Measurements from ENCODE around the gene MEOX1. TPM values are rescaled to one million over a fixed set of nuclear protein-coding genes. Genes with fewer than 3 reads are reported as not detected.

MEOX1 gene
- total RNA-seq, 1 experiment from 2014 or later: 0.72 TPM

GRCh38 chr17:43618276-43618675, 43.4 kb downstream of the MEOX1 start:
- CTCF ChIA-PET: interaction anchor here (0.5 to 0.7 kb wide), 2 partner anchors 38 to 222 kb away, joined by 5 to 11 read pairs; no protein-coding TSS in a partner anchor
- H3K4me2 ChIP-seq: no peak overlapping the region
- no peaks in the 10 kb centered on the region for H3K4me1 ChIP-seq (replicated peaks; ENCODE audit: insufficient read depth)
- no peak overlapping the region for H3K4me3 ChIP-seq
- no peaks in the 10 kb centered on the region for H3K27me3 ChIP-seq (ENCODE audit: insufficient read depth, low read depth)
- H2AFZ ChIP-seq: no peak overlapping the region
- H3K79me2 ChIP-seq (ENCODE audit: low read depth): no peaks in the 10 kb centered on the region
- BruUV-seq (replicated peaks): no TSS peak
- no peak for DNase-seq
- intact Hi-C loops (cut with micrococcal nuclease; ENCODE audit: unreplicated experiment): no loop called here
- H3K9me3 ChIP-seq (ENCODE audit: insufficient read depth, low read depth): no peaks in the 10 kb centered on the region
- POLR2A ChIA-PET (ENCODE audit: unreplicated experiment): no interaction called here
- no peaks in the 10 kb centered on the region for H4K20me1 ChIP-seq (ENCODE audit: insufficient read depth)
- H3K9me2 ChIP-seq (ENCODE audit: insufficient read depth): no peaks in the 10 kb centered on the region
- no peaks in the 10 kb centered on the region for H3F3A ChIP-seq (ENCODE audit: insufficient read depth, low read depth)
- TF ChIP-seq CTCF (conservative IDR thresholded peaks at IDR 0.05) (no peak), EZH2 (IDR thresholded peaks at IDR 0.05; ENCODE audit: low read depth) (no peak)
- no peak overlapping the region for H3K27ac ChIP-seq
- no peaks in the 10 kb centered on the region for H3K36me3 ChIP-seq (ENCODE audit: low read depth)

- Histone ChIP-seq H3K9me3 (ENCODE audit: insufficient read depth, low read depth) (no peaks in the 10 kb centered on the region), H3K27ac (no peak overlapping the region), H3K9me2 (ENCODE audit: insufficient read depth) (no peaks in the 10 kb centered on the region), H3K4me3 (no peak overlapping the region), H3K79me2 (ENCODE audit: low read depth) (no peaks in the 10 kb centered on the region), H3K4me1 (replicated peaks; ENCODE audit: insufficient read depth) (no peaks in the 10 kb centered on the region), H3F3A (ENCODE audit: insufficient read depth, low read depth) (no peaks in the 10 kb centered on the region), H4K20me1 (ENCODE audit: insufficient read depth) (no peaks in the 10 kb centered on the region), H2AFZ (no peak overlapping the region), H3K4me2 (no peak overlapping the region), H3K27me3 (ENCODE audit: insufficient read depth, low read depth) (no peaks in the 10 kb centered on the region), H3K36me3 (ENCODE audit: low read depth) (no peaks in the 10 kb centered on the region)
- no peak for DNase-seq
- intact Hi-C loops (cut with micrococcal nuclease; ENCODE audit: unreplicated experiment): no loop called here
- TF ChIP-seq CTCF (conservative IDR thresholded peaks at IDR 0.05): no peak
- no peak for TF ChIP-seq EZH2 (IDR thresholded peaks at IDR 0.05; ENCODE audit: low read depth)
- ChIA-PET POLR2A (ENCODE audit: unreplicated experiment) (no interaction called here), CTCF (no interaction called here)
- BruUV-seq (replicated peaks): no TSS peak
Observed at GRCh38 chr17:43616852-43617251, 44.9 kb downstream of the MEOX1 start.

GRCh38 chr17:43616421-43616820, 45.3 kb downstream of the MEOX1 start:
- DNase-seq: no peak
- CTCF ChIA-PET: no interaction called here
- Histone ChIP-seq H3F3A (ENCODE audit: insufficient read depth, low read depth) (no peaks in the 10 kb centered on the region), H3K36me3 (ENCODE audit: low read depth) (no peaks in the 10 kb centered on the region), H3K4me1 (replicated peaks; ENCODE audit: insufficient read depth) (no peaks in the 10 kb centered on the region), H3K9me2 (ENCODE audit: insufficient read depth) (no peaks in the 10 kb centered on the region), H2AFZ (no peak overlapping the region), H3K4me2 (no peak overlapping the region), H3K27me3 (ENCODE audit: insufficient read depth, low read depth) (no peaks in the 10 kb centered on the region), H3K9me3 (ENCODE audit: insufficient read depth, low read depth) (peaks cover 2% of the 10 kb centered on the region; the same call in 1 of the 2 replicates), H3K4me3 (no peak overlapping the region), H4K20me1 (ENCODE audit: insufficient read depth) (no peaks in the 10 kb centered on the region), H3K27ac (no peak overlapping the region), H3K79me2 (ENCODE audit: low read depth) (no peaks in the 10 kb centered on the region)
- intact Hi-C loops (cut with micrococcal nuclease; ENCODE audit: unreplicated experiment): no loop called here
- POLR2A ChIA-PET (ENCODE audit: unreplicated experiment): no interaction called here
- TF ChIP-seq EZH2 (IDR thresholded peaks at IDR 0.05; ENCODE audit: low read depth) (no peak), CTCF (conservative IDR thresholded peaks at IDR 0.05) (no peak)
- no TSS peak for BruUV-seq (replicated peaks)
